Measurements from ENCODE around the gene SPDYE2. TPM values are rescaled to one million over a fixed set of nuclear protein-coding genes. Genes with fewer than 3 reads are reported as not detected.
"Not testable (repeated sequence)": the region's sequence is repeated elsewhere in the genome, so short reads cannot be mapped to it uniquely, and the experiment has no call there.

The SPDYE2 gene
- total RNA-seq, 2 experiments from 2014 or later: 0.31 TPM; not detected in 1

- H3K27me3 Mint-ChIP-seq (ENCODE audit: low read depth); POLR2A ChIA-PET; CTCF ChIA-PET; H3K27ac Mint-ChIP-seq; H3K4me3 Mint-ChIP-seq; H3K9me3 Mint-ChIP-seq (ENCODE audit: insufficient read depth); DNase-seq; H3K4me1 Mint-ChIP-seq (ENCODE audit: low read depth); H3K36me3 Mint-ChIP-seq (ENCODE audit: low read depth): not testable (repeated sequence)
- ATAC-seq: peak; percentile 76
These were observed 42.8 kb downstream of the SPDYE2 start for GRCh38 chr7:102593637-102594334.

DNA sequence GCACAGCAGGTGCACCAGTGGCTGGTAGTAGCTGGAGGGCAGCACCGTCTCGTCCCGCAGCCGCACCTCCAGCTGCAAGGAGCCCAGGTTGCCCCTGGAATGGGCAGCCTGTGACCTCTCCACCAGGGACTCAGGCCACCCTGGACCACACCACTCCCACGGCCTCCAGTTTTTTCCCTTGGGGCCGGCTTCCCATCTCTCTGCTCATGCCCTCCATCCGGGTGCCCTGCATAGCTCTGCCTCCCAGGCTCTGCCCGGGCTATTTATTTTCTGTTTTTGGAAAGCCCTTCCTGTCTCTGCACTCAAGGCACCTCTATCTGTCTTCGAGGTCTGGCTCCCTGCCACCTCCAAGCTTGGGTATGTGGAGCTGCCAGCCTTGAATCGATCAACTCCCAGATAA lies 45.0 kb downstream of the SPDYE2 start:
- H3K27ac Mint-ChIP-seq: not testable (repeated sequence)

GRCh38 chr7:102599699-102600098 lies 48.7 kb downstream of the SPDYE2 start:
- H3K36me3 Mint-ChIP-seq (ENCODE audit: low read depth); CTCF ChIA-PET; H3K27ac Mint-ChIP-seq; ATAC-seq; DNase-seq; H3K9me3 Mint-ChIP-seq (ENCODE audit: insufficient read depth); H3K4me3 Mint-ChIP-seq; H3K4me1 Mint-ChIP-seq (ENCODE audit: low read depth); H3K27me3 Mint-ChIP-seq (ENCODE audit: low read depth); POLR2A ChIA-PET: not testable (repeated sequence)

More for the DNA sequence above, 45.0 kb downstream of the SPDYE2 start:
- H3K4me3 Mint-ChIP-seq; H3K27me3 Mint-ChIP-seq (ENCODE audit: low read depth); ATAC-seq; DNase-seq; POLR2A ChIA-PET; H3K36me3 Mint-ChIP-seq (ENCODE audit: low read depth); H3K9me3 Mint-ChIP-seq (ENCODE audit: insufficient read depth); H3K4me1 Mint-ChIP-seq (ENCODE audit: low read depth); CTCF ChIA-PET: not testable (repeated sequence)

- H3K9me3 Mint-ChIP-seq (ENCODE audit: insufficient read depth); DNase-seq; H3K4me3 Mint-ChIP-seq; H3K36me3 Mint-ChIP-seq (ENCODE audit: low read depth); H3K27ac Mint-ChIP-seq; CTCF ChIA-PET; POLR2A ChIA-PET; H3K27me3 Mint-ChIP-seq (ENCODE audit: low read depth); ATAC-seq; H3K4me1 Mint-ChIP-seq (ENCODE audit: low read depth): not testable (repeated sequence)
These were observed 51.3 kb downstream of the SPDYE2 start for GRCh38 chr7:102602317-102602716.

DNA sequence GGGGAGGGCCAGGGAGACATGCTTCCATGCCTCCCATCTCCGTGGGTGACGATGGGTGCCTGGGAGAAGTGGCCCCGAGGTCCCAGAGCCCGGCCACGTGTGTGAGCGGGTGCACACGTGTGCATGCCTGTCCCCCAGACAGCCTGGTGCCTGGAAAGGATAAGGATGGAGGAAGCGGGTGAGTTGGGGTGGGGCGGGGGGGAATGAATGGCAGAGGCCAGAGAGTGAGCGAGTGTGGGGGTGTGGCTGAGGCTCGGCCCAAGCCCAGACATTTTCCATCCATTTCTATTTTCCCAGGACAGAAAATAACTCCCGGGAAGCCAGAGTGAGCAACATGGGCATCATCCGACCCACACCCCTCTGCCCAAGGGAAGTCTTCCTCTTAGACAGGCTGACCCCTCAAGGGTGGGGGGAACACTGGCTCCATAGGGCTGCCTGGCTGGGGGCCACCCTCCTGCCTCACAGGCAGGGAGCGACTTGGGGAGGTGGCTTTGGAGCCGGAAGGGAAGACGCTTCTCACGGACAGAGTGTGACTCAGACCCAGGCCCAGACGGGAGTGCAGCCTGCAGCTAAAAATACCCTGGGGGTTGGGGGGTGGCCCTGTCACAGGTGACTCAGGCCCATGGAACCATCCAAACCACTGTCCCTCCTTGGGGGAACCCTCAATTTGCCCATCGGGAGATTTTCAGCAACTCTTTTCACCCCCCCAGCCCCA lies 53.6 kb downstream of the SPDYE2 start:
- H3K27ac Mint-ChIP-seq; H3K9me3 Mint-ChIP-seq (ENCODE audit: insufficient read depth); CTCF ChIA-PET; ATAC-seq; DNase-seq; H3K4me1 Mint-ChIP-seq (ENCODE audit: low read depth); POLR2A ChIA-PET; H3K27me3 Mint-ChIP-seq (ENCODE audit: low read depth); H3K36me3 Mint-ChIP-seq (ENCODE audit: low read depth); H3K4me3 Mint-ChIP-seq: not testable (repeated sequence)

GRCh38 chr7:102606848-102607247 lies 55.8 kb downstream of the SPDYE2 start:
- H3K27ac Mint-ChIP-seq; H3K27me3 Mint-ChIP-seq (ENCODE audit: low read depth); ATAC-seq; H3K9me3 Mint-ChIP-seq (ENCODE audit: insufficient read depth); POLR2A ChIA-PET; H3K36me3 Mint-ChIP-seq (ENCODE audit: low read depth); CTCF ChIA-PET; H3K4me3 Mint-ChIP-seq; H3K4me1 Mint-ChIP-seq (ENCODE audit: low read depth); DNase-seq: not testable (repeated sequence)

- CTCF ChIA-PET; H3K36me3 Mint-ChIP-seq (ENCODE audit: low read depth); POLR2A ChIA-PET; H3K4me1 Mint-ChIP-seq (ENCODE audit: low read depth); H3K4me3 Mint-ChIP-seq; H3K9me3 Mint-ChIP-seq (ENCODE audit: insufficient read depth); H3K27me3 Mint-ChIP-seq (ENCODE audit: low read depth); DNase-seq; H3K27ac Mint-ChIP-seq; ATAC-seq: not testable (repeated sequence)
These were observed 58.7 kb downstream of the SPDYE2 start for GRCh38 chr7:102609734-102610133.

DNA sequence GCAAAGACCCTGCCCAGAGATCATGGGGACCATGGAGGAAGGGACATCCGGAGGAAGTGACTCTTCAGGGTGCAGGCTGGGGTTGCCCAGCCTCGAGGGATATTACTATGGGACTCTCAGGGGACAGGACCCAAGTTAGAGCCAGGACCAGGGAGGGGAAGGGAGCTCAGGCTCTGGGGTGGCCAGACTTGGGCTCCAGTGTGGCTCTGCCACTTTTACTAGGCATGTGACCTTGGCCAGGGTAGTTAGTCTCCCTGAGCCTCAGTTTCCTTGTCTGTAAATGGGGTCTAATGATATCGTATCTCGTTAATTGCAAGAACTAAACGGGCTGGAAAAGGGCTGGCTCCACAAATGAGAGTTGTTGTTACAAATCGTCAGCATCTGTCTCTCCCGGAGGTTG lies 59.4 kb downstream of the SPDYE2 start:
- H3K9me3 Mint-ChIP-seq (ENCODE audit: insufficient read depth); CTCF ChIA-PET; DNase-seq; ATAC-seq; H3K27ac Mint-ChIP-seq; H3K4me1 Mint-ChIP-seq (ENCODE audit: low read depth); H3K27me3 Mint-ChIP-seq (ENCODE audit: low read depth); POLR2A ChIA-PET; H3K4me3 Mint-ChIP-seq; H3K36me3 Mint-ChIP-seq (ENCODE audit: low read depth): not testable (repeated sequence)

DNA sequence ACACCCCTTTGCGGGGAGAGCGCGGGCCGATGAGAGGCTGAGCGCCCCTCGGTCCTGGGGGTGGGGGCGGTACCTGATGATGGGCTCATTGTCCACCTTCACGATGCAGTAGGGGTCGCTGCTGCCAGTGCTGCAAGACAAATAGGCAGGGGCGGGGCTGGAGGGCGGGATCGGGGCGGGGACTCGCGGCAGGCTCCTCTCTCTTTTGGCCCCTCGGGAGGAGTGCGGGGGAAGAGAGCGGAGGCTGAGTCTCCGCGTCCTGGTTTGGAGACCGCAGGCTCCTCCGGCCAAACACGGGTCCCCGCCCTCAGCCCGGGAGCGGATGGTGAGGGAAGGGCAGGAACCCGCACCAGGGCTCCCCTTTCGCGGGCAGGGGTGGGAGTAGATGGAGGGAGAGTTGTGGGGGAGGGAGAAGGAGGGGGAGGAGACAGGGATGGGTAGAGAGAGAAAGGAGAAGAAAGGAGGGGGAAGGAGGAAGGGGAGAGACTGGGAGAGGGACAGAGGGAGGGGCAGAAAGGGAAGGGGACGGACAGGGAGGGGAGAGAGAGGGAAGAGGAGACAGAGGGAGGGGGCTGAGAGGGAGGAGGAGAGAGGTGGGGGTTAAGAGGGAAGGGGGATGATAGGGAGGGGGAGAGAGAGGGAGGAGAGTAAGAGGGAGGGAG lies 60.1 kb downstream of the SPDYE2 start:
- H3K4me3 Mint-ChIP-seq; CTCF ChIA-PET; POLR2A ChIA-PET; H3K27ac Mint-ChIP-seq; H3K36me3 Mint-ChIP-seq (ENCODE audit: low read depth); H3K4me1 Mint-ChIP-seq (ENCODE audit: low read depth); H3K27me3 Mint-ChIP-seq (ENCODE audit: low read depth); DNase-seq; H3K9me3 Mint-ChIP-seq (ENCODE audit: insufficient read depth): not testable (repeated sequence)
- peak; percentile 71 for ATAC-seq

DNA sequence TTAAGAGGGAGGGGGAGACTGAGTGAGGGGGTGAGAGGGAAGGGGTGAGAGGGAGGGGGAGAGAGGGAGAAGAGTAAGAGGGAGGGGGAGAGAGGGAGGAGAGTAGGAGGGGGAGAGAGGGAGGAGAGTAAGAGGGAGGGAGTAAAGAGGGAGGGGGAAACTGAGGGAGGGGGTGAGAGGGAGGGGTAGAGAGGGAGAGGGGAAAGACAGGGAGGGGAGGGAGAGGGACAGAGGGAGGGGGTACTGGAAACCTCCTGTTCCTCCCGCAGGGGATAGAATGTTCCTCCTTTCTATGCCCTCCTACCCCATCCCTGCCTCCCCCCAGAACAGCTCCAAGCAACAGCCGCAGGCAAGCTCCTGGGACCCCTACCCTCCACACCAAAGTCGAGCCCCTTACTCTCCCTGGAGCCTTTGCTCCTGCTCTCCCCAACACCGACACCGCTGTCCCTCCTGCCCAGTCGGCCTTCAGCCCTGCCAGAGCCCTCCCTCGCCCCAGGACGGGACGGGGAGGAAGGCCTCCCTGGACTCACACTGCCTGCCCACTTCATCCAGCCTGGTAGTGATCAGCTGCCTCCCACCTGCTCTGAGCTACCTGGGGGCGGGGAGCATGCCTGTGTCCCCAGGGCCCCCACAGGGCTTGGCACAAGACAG lies 60.8 kb downstream of the SPDYE2 start:
- H3K36me3 Mint-ChIP-seq (ENCODE audit: low read depth); H3K27me3 Mint-ChIP-seq (ENCODE audit: low read depth); CTCF ChIA-PET; H3K27ac Mint-ChIP-seq; ATAC-seq; H3K9me3 Mint-ChIP-seq (ENCODE audit: insufficient read depth); POLR2A ChIA-PET; H3K4me3 Mint-ChIP-seq; H3K4me1 Mint-ChIP-seq (ENCODE audit: low read depth): not testable (repeated sequence)
- DNase-seq: peak; percentile 20
